D721Med (cell line): ENCODE results near the gene SBF1.
"Not testable (repeated sequence)": the region's sequence is repeated elsewhere in the genome, so short reads cannot be mapped to it uniquely, and the experiment has no call there.

Source experiments
- DNase-seq: peaks from one replicate; pipeline ENCODE4 v3.0.0; 2011; ENCODE audit warnings: low spot score; ENCODE audit not compliant: insufficient read length
- FAIRE-seq: peaks from 2 replicates; lab custom pipeline; 2011; peaks lifted over from hg19 to GRCh38; lab: Jason Lieb, UNC
- CTCF ChIP-seq: IDR thresholded peaks from 2 replicates; pipeline ENCODE4 v1.5.1; 2012; ENCODE audit warnings: mild to moderate bottlenecking, control low read depth; ENCODE audit not compliant: insufficient read depth; ENCODE audit errors: missing control alignments

Gene SBF1

GRCh38 chr22:50417411-50418210, 57.2 kb downstream of the SBF1 start:
- FAIRE-seq (no peak), DNase-seq (no peak)
- no peak for TF ChIP-seq CTCF

GRCh38 chr22:50416996-50417395, 57.8 kb downstream of the SBF1 start:
- TF ChIP-seq CTCF, result no peak
- DNase-seq (no peak), FAIRE-seq (no peak)

- TF ChIP-seq CTCF, result no peak
- FAIRE-seq (no peak), DNase-seq (no peak)
These were observed 59.4 kb downstream of the SBF1 start for GRCh38 chr22:50415426-50415825.

- TF ChIP-seq CTCF, result no peak
- FAIRE-seq (no peak), DNase-seq (no peak)
These were observed 60.2 kb downstream of the SBF1 start for GRCh38 chr22:50414476-50415248.

GRCh38 chr22:50408954-50409353, 65.9 kb downstream of the SBF1 start:
- DNase-seq, FAIRE-seq: not testable (repeated sequence)

GRCh38 chr22:50408311-50408710, 66.5 kb downstream of the SBF1 start:
- no peak for FAIRE-seq
- no peak for TF ChIP-seq CTCF
- DNase-seq, result no peak

GRCh38 chr22:50406416-50407170, 68.2 kb downstream of the SBF1 start:
- no peak for FAIRE-seq
- no peak for DNase-seq
- TF ChIP-seq CTCF, result no peak
